HG03520 (cell line): ENCODE data around the gene INAVA.

ENCODE experiments used
- ATAC-seq: cut with Tn5 transposase; IDR thresholded peaks from one replicate; pipeline ENCODE4 v1.9.1; 2021; ENCODE audit warnings: mild to moderate bottlenecking, moderate library complexity; ENCODE audit not compliant: unreplicated experiment

Gene INAVA

DNA sequence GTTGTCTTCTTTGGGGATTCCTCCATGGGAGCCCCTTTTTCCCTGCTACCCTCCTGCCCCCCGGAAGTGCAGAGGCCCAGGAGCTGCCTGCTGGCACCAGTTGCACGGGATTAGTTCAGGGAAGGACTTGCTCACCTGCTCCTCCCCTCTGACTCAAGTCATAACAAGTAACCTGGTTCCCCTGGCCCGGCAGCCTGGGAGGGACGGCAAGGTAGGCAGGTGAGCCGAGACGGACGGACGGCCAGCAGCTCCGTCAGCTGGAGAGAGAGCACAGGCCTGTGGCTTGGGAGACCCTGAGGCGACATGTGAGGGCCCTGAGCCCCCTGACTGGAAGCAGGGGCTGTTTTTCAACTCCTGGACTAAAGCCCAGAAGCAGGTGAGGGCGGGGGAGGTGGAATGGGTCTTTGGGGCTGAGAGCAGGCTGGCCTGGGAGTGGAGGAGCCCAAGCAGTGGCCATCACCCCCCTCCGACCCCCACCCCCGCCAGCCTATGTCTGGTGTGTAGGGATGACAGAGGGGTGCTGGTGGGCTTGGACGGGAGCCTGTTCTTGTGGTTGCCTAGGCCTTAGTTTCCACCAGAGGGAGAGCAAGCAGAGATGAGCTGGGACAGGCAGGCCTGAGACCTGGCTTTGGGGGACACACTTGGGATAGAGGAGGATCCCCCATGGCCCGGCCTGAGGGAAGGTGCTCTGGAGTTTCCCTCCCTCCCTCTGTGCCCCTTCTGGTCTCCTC is at the start of gene INAVA:
Gene INAVA, plus strand, starts transcription at position 189 of the 731 bp plus-strand sequence. CDS start 3,501 bp downstream, outside the sequence.
- no peak for ATAC-seq

- no peak for ATAC-seq
These were observed 49.3 kb upstream of the INAVA start for GRCh38 chr1:200845360-200845759.

DNA sequence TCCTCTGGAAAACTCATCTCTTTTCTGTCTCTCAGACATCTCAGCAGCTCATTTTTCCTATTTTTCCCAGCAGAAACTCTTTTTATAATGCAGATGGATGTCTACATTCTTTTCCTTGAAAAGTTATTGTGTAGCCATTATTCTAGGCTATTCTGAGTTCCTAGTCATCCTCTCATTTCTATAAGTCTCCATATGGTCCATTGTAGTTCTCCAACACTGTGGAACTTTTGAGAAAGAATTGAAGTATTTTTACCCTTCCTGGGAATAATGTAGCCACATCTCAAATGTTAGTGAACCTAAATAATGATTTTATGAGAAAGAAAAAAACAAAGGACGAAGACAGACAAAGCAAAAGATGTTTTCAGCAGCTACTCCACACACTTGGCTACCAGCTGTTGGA is 48.3 kb upstream of the INAVA start:
- ATAC-seq, result no peak

DNA sequence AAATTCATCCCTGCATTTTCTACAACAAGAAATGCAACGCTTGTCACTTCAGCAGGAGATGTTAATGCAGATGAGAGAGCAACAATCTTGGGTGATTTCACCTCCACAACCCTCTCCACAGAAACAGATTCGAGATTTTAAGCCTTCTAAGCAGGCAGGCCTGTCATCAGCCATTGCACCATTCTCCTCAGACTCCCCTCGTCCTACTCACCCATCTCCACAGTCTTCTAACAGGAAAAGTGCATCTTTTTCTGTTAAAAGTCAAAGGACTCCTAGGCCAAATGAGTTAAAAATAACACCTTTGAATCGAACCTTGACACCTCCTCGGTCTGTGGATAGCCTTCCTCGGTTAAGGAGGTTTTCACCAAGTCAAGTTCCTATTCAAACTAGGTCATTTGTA is 45.3 kb upstream of the INAVA start:
- no peak for ATAC-seq

GRCh38 chr1:200850554-200850953 is 44.1 kb upstream of the INAVA start:
- ATAC-seq, result no peak

GRCh38 chr1:200856716-200857357 is 37.9 kb upstream of the INAVA start:
- no peak for ATAC-seq

DNA sequence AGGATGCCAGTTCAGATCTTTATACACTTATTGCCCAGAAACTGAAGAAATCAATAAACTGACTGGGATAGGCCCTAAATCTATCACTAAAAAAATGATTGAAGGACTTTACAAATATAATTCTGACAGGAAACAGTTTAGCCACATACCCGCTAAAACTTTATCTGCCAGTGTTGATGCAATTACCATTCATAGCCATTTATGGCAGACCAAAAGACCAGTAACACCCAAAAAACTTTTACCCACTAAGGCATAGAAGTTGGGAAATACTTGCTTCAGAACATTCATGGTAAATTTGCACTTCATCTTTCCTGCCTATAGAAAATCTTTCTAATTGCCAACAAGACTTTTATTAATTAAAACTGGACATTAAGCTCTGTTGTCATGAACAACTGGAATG is 36.9 kb upstream of the INAVA start:
- ATAC-seq, result no peak

- no peak for ATAC-seq
These were observed 32.6 kb upstream of the INAVA start for GRCh38 chr1:200861937-200862647.

- no peak for ATAC-seq
These were observed 31.8 kb upstream of the INAVA start for GRCh38 chr1:200862713-200863415.

GRCh38 chr1:200866116-200866515 is 28.6 kb upstream of the INAVA start:
- ATAC-seq, result no peak

GRCh38 chr1:200866521-200866920 is 28.2 kb upstream of the INAVA start:
- ATAC-seq, result peak; percentile 90

- ATAC-seq, result no peak
These were observed 27.5 kb upstream of the INAVA start for GRCh38 chr1:200867018-200867811.

DNA sequence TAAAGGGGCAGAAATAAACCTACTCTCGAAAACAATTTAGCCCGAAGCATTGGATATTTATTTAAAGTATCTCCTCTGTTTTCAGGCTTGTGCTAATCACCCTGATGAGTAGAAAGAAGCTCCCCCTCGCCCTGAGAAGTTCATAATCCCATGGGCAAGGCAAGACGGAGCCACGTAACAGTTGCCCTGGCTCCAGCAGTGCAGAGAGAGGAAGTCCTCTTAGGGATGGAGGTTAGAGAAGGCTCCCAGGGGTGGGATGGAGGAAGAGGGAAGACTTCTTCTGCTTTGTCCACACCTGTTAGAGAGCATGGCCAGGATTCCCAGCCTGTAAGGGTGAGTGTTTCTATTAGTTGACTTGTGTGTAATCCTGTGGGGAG is 25.3 kb upstream of the INAVA start:
- peak; percentile 1 for ATAC-seq

DNA sequence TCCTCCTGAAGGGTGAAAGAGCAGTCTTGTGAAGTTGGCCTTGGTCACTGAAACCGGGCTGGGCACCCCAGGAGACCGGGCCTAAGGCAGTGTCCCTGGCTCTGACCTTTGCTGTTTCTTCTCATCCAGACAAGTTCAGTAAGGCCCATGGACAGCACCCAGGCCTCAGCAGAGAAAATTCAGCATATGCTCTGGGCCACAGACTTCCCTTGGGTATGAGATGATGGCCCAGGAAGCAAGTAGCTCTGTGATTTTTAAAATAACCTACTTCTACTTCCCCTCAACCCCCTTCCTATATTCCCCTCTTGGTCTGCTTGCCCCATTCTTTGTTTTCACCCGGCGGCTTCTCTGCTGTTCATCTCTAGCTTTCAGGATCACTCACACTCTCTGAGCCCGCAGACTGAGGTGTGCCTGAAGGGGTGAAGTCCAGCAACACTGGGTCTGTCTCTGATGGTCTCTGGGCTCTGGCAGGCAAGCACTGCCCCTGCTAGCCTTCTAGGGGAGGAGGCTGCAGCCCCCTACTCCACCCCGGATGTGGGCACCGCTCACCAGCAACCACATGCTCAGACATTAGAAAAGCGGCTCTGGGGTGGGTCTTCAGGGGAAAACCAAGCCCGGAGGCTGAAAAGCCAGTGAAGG is 24.8 kb upstream of the INAVA start:
- ATAC-seq, result peak; percentile 24

DNA sequence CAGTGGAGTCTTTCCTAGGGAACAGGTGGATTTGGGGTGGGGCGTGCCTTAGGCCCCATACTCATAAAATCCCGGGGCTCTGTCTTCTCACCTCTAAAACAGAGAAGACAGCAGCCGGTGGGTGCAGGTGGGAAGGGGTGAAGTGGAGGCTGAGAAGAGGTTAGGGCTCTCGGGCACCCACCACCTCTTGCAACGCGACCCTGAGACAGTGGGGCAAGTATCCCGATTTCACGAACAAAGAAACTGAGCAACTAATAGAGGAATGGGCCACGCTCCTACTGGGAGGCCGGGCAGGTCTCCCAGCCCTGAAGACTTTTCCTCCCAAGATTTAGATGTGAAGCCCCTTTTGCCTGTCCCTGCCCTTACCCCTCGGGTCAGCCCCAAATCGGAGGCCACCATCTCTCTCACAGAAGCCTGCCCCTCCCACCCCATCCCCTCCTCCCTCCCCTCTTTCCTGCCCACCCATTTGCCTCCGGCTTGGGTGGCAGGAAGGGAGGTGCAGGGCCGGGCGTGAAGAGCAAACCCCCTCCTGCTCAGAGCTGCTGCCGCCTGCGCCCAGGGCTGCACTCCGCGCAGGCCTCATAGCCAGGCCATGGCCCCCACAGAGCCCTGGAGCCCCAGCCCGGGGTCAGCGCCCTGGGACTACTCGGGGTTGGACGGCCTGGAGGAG is 22.1 kb upstream of the INAVA start, which contains the start of gene GPR25:
Gene GPR25, plus strand, starts transcription at position 536 of the 670 bp plus-strand sequence. Its CDS starts 57 bp downstream, at position 593.
- no peak for ATAC-seq

- ATAC-seq, result no peak
These were observed 21.5 kb upstream of the INAVA start for GRCh38 chr1:200873116-200873670.

DNA sequence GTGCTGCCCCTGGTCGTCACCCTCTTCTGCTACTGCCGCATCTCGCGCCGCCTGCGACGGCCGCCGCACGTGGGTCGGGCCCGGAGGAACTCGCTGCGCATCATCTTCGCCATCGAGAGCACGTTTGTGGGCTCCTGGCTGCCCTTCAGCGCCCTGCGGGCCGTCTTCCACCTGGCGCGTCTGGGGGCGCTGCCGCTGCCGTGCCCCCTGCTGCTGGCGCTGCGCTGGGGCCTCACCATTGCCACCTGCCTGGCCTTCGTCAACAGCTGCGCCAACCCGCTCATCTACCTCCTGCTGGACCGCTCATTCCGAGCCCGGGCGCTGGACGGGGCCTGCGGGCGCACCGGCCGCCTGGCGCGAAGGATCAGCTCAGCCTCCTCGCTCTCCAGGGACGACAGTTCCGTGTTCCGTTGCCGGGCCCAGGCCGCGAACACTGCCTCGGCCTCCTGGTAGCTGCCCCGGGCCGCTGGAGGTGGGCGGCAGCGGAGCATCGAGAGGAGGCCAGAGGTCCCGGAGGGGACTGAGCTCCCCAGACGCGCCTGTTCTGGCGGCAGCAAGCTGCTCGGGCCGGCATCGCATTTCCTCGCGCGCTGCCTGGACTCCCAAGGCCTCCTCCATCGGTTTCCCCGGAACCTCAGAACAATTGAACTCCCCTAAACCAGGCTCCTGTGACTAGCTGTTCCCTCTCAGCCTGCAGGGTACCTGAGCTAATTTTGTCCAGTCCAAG is 20.9 kb upstream of the INAVA start:
- ATAC-seq, result no peak

DNA sequence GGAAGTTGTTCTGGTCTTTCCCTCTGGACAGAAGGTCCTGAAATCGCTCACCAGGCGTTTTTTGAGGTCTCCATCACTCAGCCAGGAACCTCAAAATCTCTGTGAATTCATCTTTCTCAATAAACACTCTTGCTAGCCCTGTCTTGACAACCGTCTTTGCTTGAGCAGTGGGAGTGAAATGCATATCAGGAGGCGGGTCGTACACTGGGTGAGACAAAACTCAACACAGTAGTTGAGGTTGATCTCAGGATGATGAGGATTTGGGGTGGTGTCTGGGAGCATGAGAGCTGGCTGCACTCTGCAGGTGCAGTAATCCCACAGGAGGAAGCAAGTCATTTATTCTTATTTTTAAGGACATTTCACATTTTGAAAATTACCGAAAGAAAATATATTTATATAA is 20.0 kb upstream of the INAVA start:
- no peak for ATAC-seq
